ENCODE data around the gene MAST3.

The MAST3 gene

DNA sequence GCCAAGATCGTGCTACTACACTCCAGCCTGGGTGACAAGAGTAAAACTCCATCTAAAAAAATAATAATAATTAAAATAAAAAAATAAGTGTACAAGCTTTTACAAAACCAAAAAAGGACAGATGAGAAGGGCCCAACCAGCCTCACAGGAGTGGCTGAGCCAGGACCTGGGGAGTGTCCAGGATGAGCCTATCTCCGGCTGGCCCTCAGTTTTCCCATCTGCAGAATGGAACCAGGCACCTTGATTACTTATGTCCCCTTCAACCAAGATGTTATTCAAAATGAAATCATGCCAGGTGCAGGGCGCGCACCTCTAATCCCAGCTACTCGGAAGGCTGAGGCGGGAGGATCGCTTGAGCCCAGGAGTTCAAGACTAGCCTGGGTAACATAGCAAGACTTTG, 66.5 kb downstream of the MAST3 start:
- DNase-seq: no peak

DNA sequence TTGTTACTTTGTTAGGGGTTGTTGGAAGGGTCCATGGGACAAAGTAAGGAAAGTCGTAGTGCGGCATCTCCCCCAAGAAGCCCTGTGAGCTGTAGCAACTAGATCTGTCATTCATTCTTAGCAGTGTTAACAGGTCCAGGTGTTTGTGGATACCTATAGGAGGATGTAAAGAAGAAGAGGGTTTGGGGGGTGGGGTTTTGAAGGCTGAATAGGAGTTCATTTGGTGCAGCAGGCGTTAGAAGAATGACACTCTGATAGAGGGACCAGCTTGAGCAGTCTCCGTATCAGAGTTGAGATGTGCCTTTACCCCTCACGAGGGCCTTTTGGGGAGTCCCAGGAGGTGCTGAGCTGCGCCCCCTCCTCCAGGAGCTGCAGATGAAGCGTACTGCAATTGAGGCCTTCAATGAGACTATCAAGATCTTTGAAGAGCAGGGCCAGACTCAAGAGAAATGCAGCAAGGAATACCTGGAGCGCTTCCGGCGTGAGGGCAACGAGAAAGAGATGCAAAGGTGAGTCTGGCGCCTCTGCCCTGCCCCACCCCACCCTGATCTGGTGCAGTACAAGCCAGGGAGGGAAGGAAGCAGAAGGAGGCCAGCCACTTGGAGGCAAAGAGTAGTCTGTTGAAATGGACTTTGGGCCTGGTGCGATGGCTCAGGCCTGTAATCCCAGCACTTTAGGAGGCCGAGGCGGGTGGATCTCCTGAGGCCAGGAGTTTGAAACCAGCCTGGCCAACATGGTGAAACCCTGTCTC, 68.4 kb downstream of the MAST3 start:
- no peak for DNase-seq

DNA sequence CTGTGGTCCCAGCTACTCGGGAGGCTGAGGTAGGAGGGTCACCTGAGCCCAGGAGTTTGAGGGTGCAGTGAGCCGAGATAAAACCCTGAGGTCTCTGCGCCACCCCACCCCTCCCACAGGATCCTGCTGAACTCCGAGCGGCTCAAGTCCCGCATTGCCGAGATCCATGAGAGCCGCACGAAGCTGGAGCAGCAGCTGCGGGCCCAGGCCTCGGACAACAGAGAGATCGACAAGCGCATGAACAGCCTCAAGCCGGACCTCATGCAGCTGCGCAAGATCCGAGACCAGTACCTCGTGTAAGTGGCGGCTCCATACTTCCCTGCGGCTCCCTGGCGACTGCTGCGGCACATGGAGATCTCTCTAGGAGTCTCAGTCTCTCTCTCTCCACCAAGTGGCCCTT, 69.4 kb downstream of the MAST3 start:
- DNase-seq: no peak

DNA sequence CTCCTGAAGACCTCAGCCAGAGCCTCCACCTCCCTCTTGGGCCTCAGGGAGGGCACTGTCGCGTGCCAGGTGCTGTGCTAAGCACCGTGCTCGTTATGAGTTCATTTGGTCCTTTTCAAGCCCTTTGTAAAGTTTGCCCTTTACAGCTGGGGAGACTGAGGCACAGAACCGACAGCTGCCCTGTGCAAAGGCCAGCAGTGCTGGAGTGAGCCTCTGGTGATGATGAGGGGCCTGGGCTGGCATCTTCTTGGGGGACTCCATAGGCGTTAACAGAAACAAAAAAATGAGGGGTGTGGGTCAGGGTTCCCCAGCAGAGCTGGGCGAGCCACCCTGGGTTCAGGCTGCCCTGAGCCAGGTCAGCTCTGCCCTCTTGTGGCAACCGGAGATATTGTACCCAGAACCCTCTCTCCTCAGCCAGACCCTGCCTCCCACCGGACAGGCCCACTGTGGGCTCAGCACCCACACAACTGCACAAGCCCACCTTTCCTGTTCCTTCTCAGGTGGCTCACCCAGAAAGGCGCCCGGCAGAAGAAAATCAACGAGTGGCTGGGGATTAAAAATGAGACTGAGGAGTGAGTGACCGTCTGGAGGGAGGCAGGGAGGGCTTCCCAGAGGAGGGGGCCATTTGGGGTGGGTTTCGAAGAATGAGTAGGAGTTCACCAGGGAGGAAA, 70.5 kb downstream of the MAST3 start:
- peak in 2 of 3 experiments; percentile 20 to 22 for DNase-seq

DNA sequence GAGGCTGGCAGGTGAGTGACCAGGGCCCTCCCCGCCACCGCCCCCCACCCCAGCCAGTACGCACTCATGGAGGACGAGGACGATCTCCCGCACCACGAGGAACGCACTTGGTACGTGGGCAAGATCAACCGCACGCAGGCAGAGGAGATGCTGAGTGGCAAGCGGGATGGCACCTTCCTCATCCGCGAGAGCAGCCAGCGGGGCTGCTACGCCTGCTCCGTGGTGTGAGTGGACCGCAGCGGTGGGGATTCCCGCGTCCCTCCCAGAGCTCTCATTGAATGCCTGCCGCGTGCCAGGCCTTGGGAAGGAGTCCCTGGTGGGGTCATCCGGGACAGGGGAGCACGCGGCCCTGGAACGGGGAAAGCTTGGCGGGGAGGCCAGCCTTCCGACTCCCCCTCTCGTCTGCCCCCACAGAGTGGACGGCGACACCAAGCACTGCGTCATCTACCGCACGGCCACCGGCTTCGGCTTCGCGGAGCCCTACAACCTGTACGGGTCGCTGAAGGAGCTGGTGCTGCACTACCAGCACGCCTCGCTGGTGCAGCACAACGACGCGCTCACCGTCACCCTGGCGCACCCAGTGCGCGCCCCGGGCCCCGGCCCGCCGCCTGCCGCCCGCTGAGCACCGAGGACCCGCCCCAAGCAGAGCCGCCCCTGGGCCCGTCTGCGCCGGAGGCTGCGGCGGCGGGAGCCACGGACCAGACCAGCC, 71.2 kb downstream of the MAST3 start:
- DNase-seq: no peak

DNA sequence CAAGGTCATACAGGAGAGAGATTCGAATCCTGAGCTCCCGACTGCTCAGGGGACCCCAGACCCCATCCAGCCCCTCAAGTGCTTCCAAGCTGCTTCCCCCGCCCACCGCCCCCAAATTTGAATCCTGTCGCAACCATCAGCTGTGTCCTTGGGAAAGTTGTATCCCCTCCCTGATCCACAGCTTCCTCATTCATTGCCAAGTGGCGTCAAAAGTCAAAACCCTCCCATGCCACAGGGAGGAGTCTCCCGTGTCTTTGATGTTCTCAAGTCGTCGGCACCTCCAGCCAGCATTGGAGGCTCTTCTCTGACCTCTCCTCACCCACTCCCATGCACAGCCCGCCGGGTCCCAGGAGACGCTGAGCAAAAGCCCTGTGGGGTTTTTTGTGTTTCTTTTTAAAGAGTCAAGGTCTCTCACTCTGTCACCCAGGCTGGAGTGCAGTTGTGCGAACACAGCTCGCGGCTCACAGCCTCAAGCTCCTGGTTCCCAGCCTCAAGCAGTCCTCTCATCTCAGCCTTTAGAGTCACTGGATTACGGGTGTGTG, 73.2 kb downstream of the MAST3 start:
- no peak for DNase-seq

DNA sequence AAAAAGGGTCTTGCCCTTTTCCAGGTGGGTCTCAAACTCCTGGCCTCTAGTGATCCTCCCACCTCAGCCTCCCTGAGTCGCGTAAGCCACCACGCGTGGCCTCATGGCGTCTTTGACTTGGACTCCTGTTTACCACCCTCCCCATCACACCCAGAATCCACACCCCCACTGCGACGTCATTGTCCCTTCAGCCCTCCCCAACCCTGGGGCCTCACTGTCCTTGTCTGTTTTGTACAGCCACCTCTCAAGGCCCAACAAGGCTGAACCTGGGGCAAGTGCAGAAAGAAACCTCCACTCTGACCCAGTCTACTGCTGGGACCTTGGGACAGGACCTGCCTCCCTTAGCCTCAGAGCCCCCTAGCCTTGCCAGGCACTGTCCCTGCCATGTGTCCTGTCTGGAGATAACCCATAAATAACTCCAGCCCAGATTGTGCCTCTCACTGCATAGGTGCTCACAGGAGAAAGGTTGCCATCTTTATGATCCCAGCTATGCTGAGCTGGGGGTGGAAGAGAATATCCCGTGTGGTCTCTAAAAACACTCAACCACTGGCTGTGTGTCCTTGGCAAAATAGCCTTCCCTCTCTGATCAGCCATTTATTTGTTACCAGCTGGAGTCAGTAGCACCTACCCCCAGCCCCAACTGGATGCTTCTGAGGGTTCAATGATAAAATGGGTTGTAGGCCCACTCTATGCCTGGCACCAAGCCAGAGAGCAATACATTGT, 74.2 kb downstream of the MAST3 start:
- DNase-seq: no peak

DNA sequence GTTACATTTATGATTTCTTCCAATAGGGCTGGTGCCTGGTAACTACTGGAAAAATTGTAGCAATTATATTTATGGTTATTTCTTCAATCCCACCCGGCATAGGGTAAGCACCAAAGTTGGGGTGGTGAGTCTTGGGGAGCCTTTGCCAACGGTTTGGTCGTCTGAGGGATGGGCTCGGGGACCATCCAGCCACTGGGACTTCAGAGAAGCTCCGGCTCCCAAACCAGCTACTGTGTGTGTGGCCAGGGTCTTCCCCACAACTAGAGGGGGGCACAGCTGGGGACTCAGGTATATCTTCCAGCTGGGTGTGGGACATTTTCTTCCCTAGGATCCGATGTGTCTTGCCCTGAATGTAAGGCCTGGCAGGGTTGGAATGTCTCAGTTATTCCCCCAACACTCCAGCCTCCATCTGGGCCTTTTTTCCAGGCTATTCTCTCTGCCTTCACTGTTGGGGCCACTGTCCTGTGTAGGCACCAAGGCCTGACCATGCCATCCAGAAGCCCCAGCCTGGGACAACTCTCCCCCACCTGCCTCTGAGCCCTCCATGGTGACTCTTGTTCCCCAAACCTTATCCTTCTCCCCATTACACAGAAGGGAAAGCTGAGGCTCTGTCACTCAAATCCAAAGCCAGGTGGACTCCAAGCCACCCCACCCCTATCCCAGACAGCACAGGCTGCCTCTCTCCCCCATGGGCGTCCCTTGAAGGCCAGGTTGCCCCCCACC, 74.9 kb downstream of the MAST3 start:
- no peak for DNase-seq

DNA sequence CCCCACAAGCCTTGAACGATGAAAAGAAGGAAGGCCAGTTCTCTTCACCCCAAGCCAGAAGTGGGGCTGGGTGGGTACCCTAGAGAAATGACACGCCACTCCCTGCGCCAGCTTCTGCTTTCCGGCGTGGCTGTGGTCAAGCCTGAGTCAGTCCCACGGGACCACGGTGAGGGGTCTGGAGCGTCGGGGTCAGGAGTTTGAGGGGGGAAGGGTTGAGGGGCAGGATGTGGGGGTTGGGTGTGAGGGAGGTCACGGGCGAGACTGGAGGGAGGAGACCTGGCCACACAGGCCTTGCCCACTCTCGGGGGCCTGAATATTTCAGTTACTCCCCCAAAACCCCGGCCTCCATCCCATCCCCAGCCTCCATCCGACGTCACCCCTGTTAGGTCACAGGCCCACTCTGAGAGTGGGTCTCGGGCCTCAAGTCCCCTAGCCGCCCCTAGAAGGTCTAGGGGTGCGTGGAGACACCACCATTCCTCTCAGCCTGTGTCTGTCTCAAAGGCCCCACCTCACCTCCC, 75.5 kb downstream of the MAST3 start:
- DNase-seq: no peak

DNA sequence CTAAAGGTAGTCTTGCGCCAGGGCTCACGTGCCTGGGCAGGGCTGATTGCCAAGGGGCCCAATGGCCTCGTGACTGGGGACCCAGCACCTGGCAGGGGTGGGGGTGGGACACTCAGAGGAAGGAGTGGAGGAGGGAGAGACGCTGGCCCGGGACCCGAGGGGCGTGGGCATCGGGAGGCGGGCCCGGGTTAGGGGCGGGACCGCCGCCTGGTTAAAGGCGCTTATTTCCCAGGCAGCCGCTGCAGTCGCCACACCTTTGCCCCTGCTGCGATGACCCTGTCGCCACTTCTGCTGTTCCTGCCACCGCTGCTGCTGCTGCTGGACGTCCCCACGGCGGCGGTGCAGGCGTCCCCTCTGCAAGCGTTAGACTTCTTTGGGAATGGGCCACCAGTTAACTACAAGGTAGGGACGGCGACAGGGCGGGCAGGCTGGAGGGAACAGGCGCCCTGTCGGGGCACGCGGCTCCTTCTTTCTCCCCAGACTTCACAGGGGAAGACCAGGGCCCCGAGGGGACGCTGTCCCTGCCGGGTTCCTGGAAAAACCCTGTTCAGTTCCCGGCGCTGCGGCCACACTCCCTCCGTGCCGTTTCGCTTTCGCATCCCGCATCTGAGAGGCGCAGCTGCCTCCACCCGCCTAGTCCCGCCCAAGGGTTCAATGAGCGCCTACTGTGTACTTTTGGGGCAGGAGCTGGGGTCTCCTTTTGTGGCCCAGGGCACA, 76.2 kb downstream of the MAST3 start, which contains the start of gene IFI30:
IFI30 (plus strand) TSS at position 242 of the 717 bp plus-strand sequence; CDS start at position 271, 29 bp downstream.
- DNase-seq: peak; percentile 53 to 67 (median 65)

DNA sequence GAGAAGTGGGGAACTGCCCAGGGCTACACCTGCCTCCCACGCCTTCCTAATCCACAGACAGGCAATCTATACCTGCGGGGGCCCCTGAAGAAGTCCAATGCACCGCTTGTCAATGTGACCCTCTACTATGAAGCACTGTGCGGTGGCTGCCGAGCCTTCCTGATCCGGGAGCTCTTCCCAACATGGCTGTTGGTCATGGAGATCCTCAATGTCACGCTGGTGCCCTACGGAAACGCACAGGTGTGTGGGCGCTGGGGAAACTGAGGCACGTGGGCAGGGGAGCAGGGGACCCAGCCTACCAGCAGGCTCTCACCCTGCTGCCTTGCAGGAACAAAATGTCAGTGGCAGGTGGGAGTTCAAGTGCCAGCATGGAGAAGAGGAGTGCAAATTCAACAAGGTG, 77.4 kb downstream of the MAST3 start:
- DNase-seq: no peak

DNA sequence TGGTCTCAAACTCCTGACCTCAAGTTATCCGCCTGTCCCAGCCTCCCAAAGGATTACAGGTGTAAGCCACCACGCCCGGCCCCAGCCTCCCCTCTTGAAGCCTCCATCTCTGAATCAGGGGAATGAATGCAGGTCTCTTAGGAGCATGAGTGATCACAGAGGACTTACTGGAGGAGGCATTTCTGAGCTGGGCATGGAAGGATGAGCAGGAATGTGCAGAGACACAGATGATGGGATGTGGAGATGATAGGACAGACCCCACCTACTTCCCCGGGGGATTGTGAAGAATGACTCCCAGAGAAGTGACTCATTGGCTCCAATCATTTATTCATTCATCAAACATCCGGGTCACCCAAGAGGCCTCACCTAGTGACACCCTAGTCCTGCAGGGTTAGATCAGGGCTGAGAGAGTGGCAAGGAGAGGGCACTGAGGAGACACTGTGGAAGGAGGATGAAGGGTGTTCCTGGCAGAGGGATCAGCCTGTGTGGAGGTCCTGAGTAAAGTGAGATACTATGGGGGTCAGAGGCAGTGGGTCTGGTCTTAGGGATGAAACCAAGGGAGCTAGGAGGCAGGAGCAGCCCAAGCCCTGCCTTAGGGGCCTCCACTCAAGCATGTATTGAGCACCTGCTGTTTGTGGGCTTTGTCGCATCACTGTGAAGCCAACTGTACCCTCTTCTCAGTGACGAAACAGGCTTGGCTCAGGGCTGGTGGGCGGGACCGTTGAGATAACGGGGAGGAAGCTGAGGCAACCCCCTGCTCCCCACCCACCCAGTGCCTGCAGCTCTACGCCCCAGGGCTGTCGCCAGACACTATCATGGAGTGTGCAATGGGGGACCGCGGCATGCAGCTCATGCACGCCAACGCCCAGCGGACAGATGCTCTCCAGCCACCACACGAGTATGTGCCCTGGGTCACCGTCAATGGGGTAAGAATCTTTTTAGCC, 79.1 kb downstream of the MAST3 start:
- DNase-seq: no peak

DNA sequence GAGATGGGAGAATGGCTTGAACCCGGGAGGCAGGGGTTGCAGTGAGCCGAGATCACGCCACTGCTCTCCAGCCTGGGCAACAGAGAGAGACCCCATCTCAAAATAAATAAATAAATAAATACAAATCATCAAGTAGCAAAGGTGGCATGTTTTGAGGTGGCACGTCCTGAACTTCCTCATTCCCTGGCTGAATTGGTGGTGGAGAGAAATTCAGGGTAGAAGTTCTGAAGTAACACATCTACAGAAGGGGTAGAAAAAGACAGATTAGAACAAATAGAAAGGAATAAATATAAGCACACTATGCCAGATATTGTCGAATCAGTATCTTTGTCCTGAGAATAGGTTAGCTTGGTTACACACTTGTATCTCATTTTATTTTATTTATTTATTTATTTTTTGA, 82.4 kb downstream of the MAST3 start:
- DNase-seq: no peak

DNA sequence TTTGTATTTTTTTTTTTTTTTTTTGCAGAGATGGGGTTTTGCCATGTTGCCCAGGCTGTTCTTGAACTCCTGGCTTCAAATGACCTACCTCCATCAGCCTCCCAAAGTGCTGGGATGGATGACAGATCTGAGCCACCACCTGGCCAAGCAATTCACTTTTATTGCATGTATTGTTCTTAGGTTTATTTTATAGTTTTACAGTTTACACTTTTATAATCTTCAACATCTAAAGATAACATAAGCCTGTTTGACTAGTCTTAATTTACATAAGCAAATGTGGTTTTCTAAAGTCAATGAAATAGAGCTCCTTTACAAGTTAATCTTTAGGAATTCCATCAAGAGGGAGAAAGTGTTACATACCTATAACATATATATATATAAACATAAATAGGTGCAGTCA, 86.0 kb downstream of the MAST3 start:
- DNase-seq: no peak

DNA sequence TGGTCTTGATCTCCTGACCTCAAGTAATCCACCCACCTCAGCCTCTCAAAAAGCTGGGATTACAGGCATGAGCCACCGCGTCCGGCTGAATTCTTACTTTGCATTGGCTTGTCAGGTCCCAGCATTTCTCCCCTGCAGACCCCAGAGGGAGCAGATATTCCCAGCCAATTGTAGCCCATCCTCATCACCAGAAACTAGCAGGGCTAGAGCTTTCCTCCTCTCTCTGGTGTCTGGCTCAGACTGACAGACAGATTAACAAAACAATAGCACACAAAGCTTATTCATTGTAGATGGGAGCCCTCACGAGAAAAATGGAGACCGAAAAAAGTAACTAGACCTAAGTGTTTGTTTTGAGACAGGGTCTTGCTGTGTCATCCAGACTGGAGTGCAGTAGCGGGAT, 88.0 kb downstream of the MAST3 start:
- no peak for DNase-seq

DNA sequence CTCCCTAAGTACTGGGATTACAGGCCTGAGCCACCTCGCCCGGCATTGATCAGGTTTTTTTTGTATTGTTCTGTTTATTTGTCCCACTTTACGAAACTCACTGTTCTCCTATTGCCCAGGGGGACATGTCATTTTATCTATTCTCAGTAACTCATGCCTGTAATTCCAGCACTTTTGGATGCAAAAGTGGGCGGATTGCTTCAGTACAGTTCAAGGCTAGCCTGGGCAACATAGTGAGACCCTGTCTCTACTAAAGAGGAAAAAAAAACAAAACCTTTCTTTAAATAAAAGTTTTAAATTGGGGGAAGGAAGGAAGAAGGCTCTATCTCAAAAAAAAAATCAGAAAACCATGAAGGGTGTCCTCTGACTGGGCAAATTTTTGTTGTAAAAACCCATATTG, 92.7 kb downstream of the MAST3 start:
- no peak for DNase-seq

DNA sequence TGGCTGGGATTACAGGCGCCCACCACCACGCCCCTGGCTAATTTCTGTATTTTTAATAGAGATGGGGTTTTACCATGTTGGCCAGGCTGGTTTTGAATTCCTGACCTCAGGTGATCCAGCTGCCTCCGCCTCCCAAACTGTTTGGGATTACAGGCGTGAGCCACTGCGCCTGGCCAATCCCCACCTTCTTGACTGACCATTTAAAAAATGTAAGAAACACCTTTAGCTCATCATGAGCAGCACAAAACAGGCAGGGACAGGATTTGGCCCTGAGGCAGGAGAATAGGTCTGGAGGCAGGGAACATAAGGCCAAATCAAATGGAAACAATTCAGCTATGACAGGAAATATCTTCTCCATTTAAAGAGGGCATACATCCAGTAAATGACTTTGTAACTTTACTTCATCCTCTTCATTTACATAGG, 94.1 kb downstream of the MAST3 start:
- DNase-seq: no peak

DNA sequence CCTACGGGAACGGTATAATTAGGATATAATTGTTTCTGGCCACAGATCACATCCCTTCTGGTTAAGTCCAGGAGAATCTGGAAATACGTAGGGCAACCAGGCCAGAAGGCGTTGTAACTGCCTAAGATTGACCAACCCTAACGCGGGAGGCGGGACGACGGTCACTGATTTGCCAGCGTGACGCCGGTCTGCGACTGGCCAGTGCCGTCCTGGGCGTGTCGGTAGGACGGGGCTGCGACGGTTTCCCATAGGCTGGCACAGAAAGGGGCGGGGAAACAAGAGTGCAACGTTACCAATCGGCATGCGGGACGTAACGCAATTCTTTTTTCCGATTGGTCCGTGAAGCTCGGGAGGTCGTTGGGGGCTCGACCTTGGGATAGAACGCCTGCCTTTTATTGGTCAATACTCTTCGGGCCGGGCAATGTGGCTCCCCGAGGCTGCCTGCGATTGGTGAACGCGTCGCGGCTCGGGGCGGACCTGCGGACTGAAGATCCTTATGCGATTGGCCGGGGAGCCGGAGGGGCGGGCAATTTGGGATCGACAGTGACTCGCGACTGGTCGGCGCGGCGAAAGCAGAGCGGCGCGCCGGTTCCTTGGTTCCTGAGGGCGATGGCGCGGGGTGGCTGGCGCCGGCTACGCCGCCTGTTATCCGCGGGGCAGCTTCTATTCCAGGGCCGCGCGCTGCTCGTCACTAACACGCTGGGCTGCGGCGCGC, 95.3 kb downstream of the MAST3 start, which contains the start of gene MPV17L2:
MPV17L2 (plus strand) TSS at position 546 of the 715 bp plus-strand sequence; CDS start at position 610, 64 bp downstream.
- DNase-seq: peak; percentile 98 to 100 (median 99)

Measured in NCI-H1417 (cell line).